OCI-LY3 (cell line): ENCODE data around the gene SMG7.

Experiments used
- EZH2phosphoT487 ChIP-seq: fragments of 200-600 bp; shearing (Covaris generic); IDR thresholded peaks from 2 replicates; pipeline ENCODE4 v1.6.1; 2018; ENCODE audit warnings: antibody characterized with exemption, mixed run types, low read depth
- TF ChIP-seq, protein P1 (sequence below): fragments of 200-600, 300-600 bp; sonication (generic); IDR thresholded peaks from 2 replicates; pipeline ENCODE4 v1.5.1; 2014; ENCODE audit warnings: antibody characterized with exemption, low read length, low read depth

DNA sequence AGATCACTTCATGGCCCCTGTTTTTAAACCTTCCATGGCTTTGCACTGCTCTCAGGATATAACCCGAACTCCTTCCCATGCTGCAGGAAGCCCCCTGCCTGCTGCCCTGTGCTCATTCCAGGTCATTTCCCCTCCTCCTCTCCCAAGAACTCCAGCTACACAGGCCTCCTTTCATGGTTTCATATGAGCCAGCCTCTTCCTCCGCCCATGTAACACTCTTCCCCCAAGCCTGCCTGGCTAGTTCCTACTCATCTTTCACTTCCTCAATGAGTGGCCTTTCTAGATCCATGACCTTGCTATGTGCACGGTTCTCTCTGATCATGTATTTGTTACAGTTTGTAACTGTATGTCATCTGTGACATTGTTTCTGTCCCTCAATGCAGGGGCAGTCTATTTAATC lies 121.1 kb downstream of the SMG7 start:
- TF ChIP-seq, protein P1, sequence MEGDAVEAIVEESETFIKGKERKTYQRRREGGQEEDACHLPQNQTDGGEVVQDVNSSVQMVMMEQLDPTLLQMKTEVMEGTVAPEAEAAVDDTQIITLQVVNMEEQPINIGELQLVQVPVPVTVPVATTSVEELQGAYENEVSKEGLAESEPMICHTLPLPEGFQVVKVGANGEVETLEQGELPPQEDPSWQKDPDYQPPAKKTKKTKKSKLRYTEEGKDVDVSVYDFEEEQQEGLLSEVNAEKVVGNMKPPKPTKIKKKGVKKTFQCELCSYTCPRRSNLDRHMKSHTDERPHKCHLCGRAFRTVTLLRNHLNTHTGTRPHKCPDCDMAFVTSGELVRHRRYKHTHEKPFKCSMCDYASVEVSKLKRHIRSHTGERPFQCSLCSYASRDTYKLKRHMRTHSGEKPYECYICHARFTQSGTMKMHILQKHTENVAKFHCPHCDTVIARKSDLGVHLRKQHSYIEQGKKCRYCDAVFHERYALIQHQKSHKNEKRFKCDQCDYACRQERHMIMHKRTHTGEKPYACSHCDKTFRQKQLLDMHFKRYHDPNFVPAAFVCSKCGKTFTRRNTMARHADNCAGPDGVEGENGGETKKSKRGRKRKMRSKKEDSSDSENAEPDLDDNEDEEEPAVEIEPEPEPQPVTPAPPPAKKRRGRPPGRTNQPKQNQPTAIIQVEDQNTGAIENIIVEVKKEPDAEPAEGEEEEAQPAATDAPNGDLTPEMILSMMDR, result no peak
- no peak for TF ChIP-seq EZH2phosphoT487
